ENCODE measurements around the gene HMGXB4.

GRCh38 chr22:35333220-35333619 is 75.9 kb downstream of the HMGXB4 start:
- TF ChIP-seq CTCF (IDR thresholded peaks at IDR 0.05; ENCODE audit: low read length) (no peak), EZH2 (optimal IDR thresholded peaks at IDR 0.05; ENCODE audit: low read depth, low read length) (no peak), EZH2phosphoT487 (IDR thresholded peaks at IDR 0.05; ENCODE audit: low read length) (no peak)

Measured in MM.1S (cell line).